Neural progenitor cell (in vitro differentiated cells): ENCODE results near the gene GRHL1. TPM values are rescaled to one million over a fixed set of nuclear protein-coding genes. Genes with fewer than 3 reads are reported as not detected.

Experiments
- DNase-seq: peaks from one replicate; pipeline ENCODE4 v3.0.0-alpha.2; 2016; ENCODE audit warnings: low spot score
- H2AFZ ChIP-seq: fragments of 200-600 bp; sonication (generic); replicated peaks from 2 replicates; pipeline ENCODE4 v1.6.1; 2016; ENCODE audit warnings: antibody characterized with exemption
- H3F3A ChIP-seq: fragments of 200-600 bp; sonication (generic); 2 replicates; pipeline ENCODE4 v1.6.1; 2016; ENCODE audit warnings: antibody characterized with exemption, low read depth
- H3K27ac ChIP-seq: fragments of 200-600 bp; sonication (generic); 2 replicates; pipeline ENCODE4 v1.5.1; 2016; ENCODE audit warnings: mild to moderate bottlenecking
- H3K27me3 ChIP-seq: fragments of 200-600 bp; sonication (generic); 2 replicates; pipeline ENCODE4 v1.6.1; 2016; ENCODE audit warnings: mild to moderate bottlenecking, moderate library complexity
- H3K36me3 ChIP-seq: fragments of 200-600 bp; sonication (generic); 2 replicates; pipeline ENCODE4 v1.5.1; 2016
- H3K4me1 ChIP-seq: fragments of 200-600 bp; sonication (generic); 2 replicates; pipeline ENCODE4 v1.6.1; 2016; ENCODE audit warnings: mixed run types
- H3K4me2 ChIP-seq: fragments of 200-600 bp; sonication (generic); 2 replicates; pipeline ENCODE4 v1.6.1; 2016
- H3K4me3 ChIP-seq: fragments of 200-600 bp; sonication (generic); 2 replicates; pipeline ENCODE4 v1.5.1; 2016
- H3K79me2 ChIP-seq: fragments of 200-600 bp; sonication (generic); 2 replicates; pipeline ENCODE4 v1.6.1; 2016; ENCODE audit warnings: low read depth
- H3K9ac ChIP-seq: fragments of 200-600 bp; sonication (generic); 2 replicates; pipeline ENCODE4 v1.6.1; 2016
- H3K9me3 ChIP-seq: fragments of 200-600 bp; sonication (generic); 2 replicates; pipeline ENCODE4 v1.5.1; 2016; ENCODE audit warnings: low read depth
- H4K20me1 ChIP-seq: fragments of 200-600 bp; sonication (generic); 2 replicates; pipeline ENCODE4 v1.6.1; 2016; ENCODE audit warnings: low read depth
- H3K27ac Mint-ChIP-seq: 3 replicates; pipeline ENCODE4 v1.8.0; 2021; ENCODE audit warnings: mixed read lengths
- H3K27me3 Mint-ChIP-seq: 2 replicates; pipeline ENCODE4 v1.8.0; 2022; ENCODE audit warnings: low read depth, mild to moderate bottlenecking, inconsistent platforms, moderate library complexity, mixed read lengths; ENCODE audit not compliant: insufficient read depth
- H3K36me3 Mint-ChIP-seq: 3 replicates; pipeline ENCODE4 v1.8.0; 2021; ENCODE audit warnings: mixed read lengths
- H3K4me1 Mint-ChIP-seq: 3 replicates; pipeline ENCODE4 v1.8.0; 2021; ENCODE audit warnings: mixed read lengths
- H3K4me3 Mint-ChIP-seq: 3 replicates; pipeline ENCODE4 v1.8.0; 2021; ENCODE audit warnings: mild to moderate bottlenecking, moderate library complexity, mixed read lengths
- H3K9me3 Mint-ChIP-seq: 3 replicates; pipeline ENCODE4 v1.8.0; 2020; ENCODE audit warnings: mixed read lengths
- CTCF ChIP-seq: fragments of 200-600 bp; sonication (generic); IDR thresholded peaks from 2 replicates; pipeline ENCODE4 v1.5.1; 2017; ENCODE audit warnings: antibody characterized with exemption, mild to moderate bottlenecking
- EZH2 ChIP-seq: fragments of 200-600 bp; sonication (generic); IDR thresholded peaks from 2 replicates; pipeline ENCODE4 v1.6.1; 2017; ENCODE audit warnings: antibody characterized with exemption, mild to moderate bottlenecking, moderate library complexity
- EZH2phosphoT487 ChIP-seq: fragments of 200-600 bp; sonication (generic); IDR thresholded peaks from 2 replicates; pipeline ENCODE4 v1.6.1; 2017; ENCODE audit warnings: antibody characterized with exemption
- total RNA-seq: library from RNA; depleted of rRNA; stranded (reverse); fragments of >200 nt; gene quantifications from 2 replicates; pipeline ENCODE4 v1.2.3, GENCODE V29; 2015; ENCODE audit warnings: low replicate concordance

The GRHL1 gene
- total RNA-seq, 1 donor from 2014 or later = 5.8 TPM

- Histone ChIP-seq H3K79me2 (no peaks in the 10 kb centered on the region), H3K9ac (no peak overlapping the region), H3K9me3 (peaks cover 5% of the 10 kb centered on the region), H4K20me1 (peaks cover 9% of the 10 kb centered on the region), H3K27ac (no peak overlapping the region), H3K4me3 (no peak overlapping the region), H3K4me2 (peak overlapping the region; percentile 71), H3K36me3 (no peaks in the 10 kb centered on the region), H2AFZ (no peak overlapping the region), H3F3A (peaks cover 33% of the 10 kb centered on the region), H3K27me3 (peaks cover 37% of the 10 kb centered on the region), H3K4me1 (peaks cover 3% of the 10 kb centered on the region)
- H3K9me3 Mint-ChIP-seq = peaks cover 2% of the 10 kb centered on the region
- no peak for DNase-seq
- no peak for TF ChIP-seq EZH2phosphoT487
- TF ChIP-seq CTCF = no peak
- TF ChIP-seq EZH2 = no peak
- peaks cover 19% of the 10 kb centered on the region for H3K27me3 Mint-ChIP-seq
- peak overlapping the region; percentile 91 for H3K4me3 Mint-ChIP-seq
- H3K4me1 Mint-ChIP-seq = peaks cover 42% of the 10 kb centered on the region
- peaks cover 5% of the 10 kb centered on the region for H3K36me3 Mint-ChIP-seq
- H3K27ac Mint-ChIP-seq = no peak overlapping the region
These were observed 90.2 kb downstream of the GRHL1 start for GRCh38 chr2:10041711-10042110.

GRCh38 chr2:10042301-10043161, 91.0 kb downstream of the GRHL1 start:
- Histone ChIP-seq H3K9me3 (peaks cover 5% of the 10 kb centered on the region), H3K9ac (no peak overlapping the region), H3K36me3 (no peaks in the 10 kb centered on the region), H2AFZ (peak overlapping the region; percentile 14), H3K79me2 (no peaks in the 10 kb centered on the region), H4K20me1 (peaks cover 9% of the 10 kb centered on the region), H3K4me1 (peaks cover 3% of the 10 kb centered on the region), H3K27me3 (peaks cover 37% of the 10 kb centered on the region), H3F3A (peaks cover 33% of the 10 kb centered on the region), H3K27ac (no peak overlapping the region), H3K4me3 (peak overlapping the region; percentile 37), H3K4me2 (peak overlapping the region; percentile 71)
- Mint-ChIP-seq H3K27ac (peak overlapping the region; percentile 97), H3K27me3 (peaks cover 21% of the 10 kb centered on the region), H3K36me3 (peaks cover 10% of the 10 kb centered on the region), H3K4me3 (peak overlapping the region; percentile 91), H3K4me1 (peaks cover 46% of the 10 kb centered on the region), H3K9me3 (peaks cover 2% of the 10 kb centered on the region)
- peak; percentile 81 for DNase-seq
- no peak for TF ChIP-seq EZH2phosphoT487
- TF ChIP-seq EZH2 = no peak
- TF ChIP-seq CTCF = peak; percentile 19

- H3K9me3 Mint-ChIP-seq = peaks cover 2% of the 10 kb centered on the region
- peaks cover 5% of the 10 kb centered on the region for H3K9me3 ChIP-seq
- DNase-seq = peak; percentile 96
- peaks cover 13% of the 10 kb centered on the region for H4K20me1 ChIP-seq
- H3K27me3 ChIP-seq = peaks cover 37% of the 10 kb centered on the region
- peak within 1 kb of the TSS; percentile 97 for H3K27ac Mint-ChIP-seq
- peak within 1 kb of the TSS; percentile 38 for H3K4me3 ChIP-seq
- no peaks in the 10 kb centered on the region for H3K79me2 ChIP-seq
- H3K4me1 ChIP-seq = peaks cover 3% of the 10 kb centered on the region
- H3K4me1 Mint-ChIP-seq = peaks cover 50% of the 10 kb centered on the region
- H3K36me3 ChIP-seq = no peaks in the 10 kb centered on the region
- H3K27ac ChIP-seq = no peak within 1 kb of the TSS
- peak within 1 kb of the TSS; percentile 14 for H2AFZ ChIP-seq
- H3K4me2 ChIP-seq = peak within 1 kb of the TSS; percentile 71
- H3F3A ChIP-seq = peaks cover 33% of the 10 kb centered on the region
- no peak within 1 kb of the TSS for H3K9ac ChIP-seq
- H3K36me3 Mint-ChIP-seq = peaks cover 14% of the 10 kb centered on the region
- peak within 1 kb of the TSS; percentile 91 for H3K4me3 Mint-ChIP-seq
- TF ChIP-seq EZH2 (no peak), EZH2phosphoT487 (no peak), CTCF (no peak)
- H3K27me3 Mint-ChIP-seq = peaks cover 21% of the 10 kb centered on the region
These were observed 91.9 kb downstream of the GRHL1 start, which contains the start of gene KLF11 for GRCh38 chr2:10043256-10043905. TSS of gene KLF11 (plus strand) at chr2:10043550. CDS start at chr2:10043717, 167 bp downstream.
